Measurements from ENCODE around the gene CCT6B. TPM values are rescaled to one million over a fixed set of nuclear protein-coding genes. Genes with fewer than 3 reads are reported as not detected.

Gene CCT6B
- total RNA-seq, 4 donors from 2014 or later, result 2.6 to 5.8 (median 4.5) TPM

- Histone ChIP-seq H3K27ac (replicated peaks in 1 of 4) (no peak overlapping the region), H3K36me3 (peaks cover 0 to 10% (median 0%) of the 10 kb centered on the region in 4 donors), H3K4me1 (no peaks in the 10 kb centered on the region), H3K9me3 (no peaks in the 10 kb centered on the region), H3K4me3 (no peak overlapping the region), H3K27me3 (no peaks in the 10 kb centered on the region)
- intact Hi-C loops (cut with DNase I), result no loop called here
- no peak for DNase-seq (ENCODE audit: extremely low spot score)
- no peak for TF ChIP-seq POLR2A (IDR thresholded peaks at IDR 0.05; ENCODE audit: low read depth)
Observed at GRCh38 chr17:34930283-34930682, 31.0 kb downstream of the CCT6B start.

GRCh38 chr17:34926661-34927060 is 34.6 kb downstream of the CCT6B start:
- intact Hi-C loops (cut with DNase I), result no loop called here
- DNase-seq (ENCODE audit: extremely low spot score), result no peak
- no peak overlapping the region for H3K27ac ChIP-seq (replicated peaks in 1 of 4)
- 91% methylated on average over 3 of the region's 3 CpGs for WGBS
- H3K4me3 ChIP-seq, result no peak overlapping the region
- no peaks in the 10 kb centered on the region for H3K4me1 ChIP-seq
- H3K36me3 ChIP-seq, result peaks cover 0 to 5% (median 0%) of the 10 kb centered on the region in 4 donors
- TF ChIP-seq EP300 (IDR thresholded peaks at IDR 0.05), result no peak
- TF ChIP-seq CTCF (IDR thresholded peaks at IDR 0.05), result no peak
- TF ChIP-seq POLR2A (IDR thresholded peaks at IDR 0.05; ENCODE audit: low read depth), result no peak
- TF ChIP-seq POLR2AphosphoS5 (IDR thresholded peaks at IDR 0.05), result no peak
- H3K27me3 ChIP-seq, result no peaks in the 10 kb centered on the region
- no peaks in the 10 kb centered on the region for H3K9me3 ChIP-seq

GRCh38 chr17:34920676-34921075 is 40.6 kb downstream of the CCT6B start:
- 90% methylated on average over 4 of the region's 4 CpGs for WGBS
- H3K27me3 ChIP-seq, result no peaks in the 10 kb centered on the region
- peaks cover 0 to 7% (median 0%) of the 10 kb centered on the region in 4 donors for H3K36me3 ChIP-seq
- H3K27ac ChIP-seq (replicated peaks in 1 of 4), result no peak overlapping the region
- no peak for DNase-seq (ENCODE audit: extremely low spot score)
- intact Hi-C loops (cut with DNase I), result no loop called here
- H3K9me3 ChIP-seq, result no peaks in the 10 kb centered on the region
- H3K4me1 ChIP-seq, result no peaks in the 10 kb centered on the region
- H3K4me3 ChIP-seq, result no peak overlapping the region
- no peak for TF ChIP-seq CTCF (IDR thresholded peaks at IDR 0.05)
- no peak for TF ChIP-seq POLR2AphosphoS5 (IDR thresholded peaks at IDR 0.05)
- no peak for TF ChIP-seq POLR2A (IDR thresholded peaks at IDR 0.05; ENCODE audit: low read depth)
- no peak for TF ChIP-seq EP300 (IDR thresholded peaks at IDR 0.05)

GRCh38 chr17:34917381-34917780 is 43.9 kb downstream of the CCT6B start:
- Histone ChIP-seq H3K27me3 (no peaks in the 10 kb centered on the region), H3K9me3 (no peaks in the 10 kb centered on the region), H3K27ac (replicated peaks in 1 of 4) (no peak overlapping the region), H3K4me1 (no peaks in the 10 kb centered on the region), H3K4me3 (no peak overlapping the region), H3K36me3 (peaks cover 0 to 7% (median 0%) of the 10 kb centered on the region in 4 donors)
- intact Hi-C loops (cut with DNase I), result no loop called here
- DNase-seq (ENCODE audit: extremely low spot score), result no peak
- 93% methylated on average over 1 of the region's 1 CpG for WGBS
- TF ChIP-seq POLR2AphosphoS5 (IDR thresholded peaks at IDR 0.05), result no peak

- H3K27ac ChIP-seq (replicated peaks in 1 of 4), result no peak overlapping the region
- no peaks in the 10 kb centered on the region for H3K9me3 ChIP-seq
- no peak overlapping the region for H3K4me3 ChIP-seq
- no peaks in the 10 kb centered on the region for H3K27me3 ChIP-seq
- H3K36me3 ChIP-seq, result peaks cover 0 to 13% (median 0%) of the 10 kb centered on the region in 4 donors
- TF ChIP-seq CTCF (IDR thresholded peaks at IDR 0.05), result no peak
- no peak for TF ChIP-seq POLR2AphosphoS5 (IDR thresholded peaks at IDR 0.05)
- TF ChIP-seq POLR2A (IDR thresholded peaks at IDR 0.05; ENCODE audit: low read depth), result no peak
- TF ChIP-seq EP300 (IDR thresholded peaks at IDR 0.05), result no peak
- intact Hi-C loops (cut with DNase I), result no loop called here
- no peaks in the 10 kb centered on the region for H3K4me1 ChIP-seq
- 65% methylated on average over 2 of the region's 2 CpGs for whole genome bisulfite sequencing
- no peak for DNase-seq (ENCODE audit: extremely low spot score)
Observed at GRCh38 chr17:34916120-34916519, 45.1 kb downstream of the CCT6B start.

GRCh38 chr17:34913001-34913400 is 48.3 kb downstream of the CCT6B start:
- no peaks in the 10 kb centered on the region for H3K9me3 ChIP-seq
- peak; percentile 68 for DNase-seq (ENCODE audit: extremely low spot score)
- TF ChIP-seq POLR2AphosphoS5 (IDR thresholded peaks at IDR 0.05) (no peak), POLR2A (IDR thresholded peaks at IDR 0.05; ENCODE audit: low read depth) (no peak), EP300 (IDR thresholded peaks at IDR 0.05) (no peak), CTCF (IDR thresholded peaks at IDR 0.05) (no peak)
- no peaks in the 10 kb centered on the region for H3K4me1 ChIP-seq
- no peak overlapping the region for H3K4me3 ChIP-seq
- no peaks in the 10 kb centered on the region for H3K27me3 ChIP-seq
- intact Hi-C loops (cut with DNase I), result no loop called here
- 71% methylated on average over 1 of the region's 1 CpG for WGBS
- peaks cover 0 to 14% (median 0%) of the 10 kb centered on the region in 4 donors for H3K36me3 ChIP-seq
- H3K27ac ChIP-seq (replicated peaks in 1 of 4), result no peak overlapping the region

Measured in esophagus muscularis mucosa (tissue), 4 donors.